Measurements from ENCODE around the gene PLCL2. TPM values are rescaled to one million over a fixed set of nuclear protein-coding genes. Genes with fewer than 3 reads are reported as not detected.

Gene PLCL2
- total RNA-seq, 1 donor from 2014 or later: 1.8 TPM

- Mint-ChIP-seq H3K36me3 (ENCODE audit: unreplicated experiment) (no peaks in the 10 kb centered on the region), H3K27me3 (ENCODE audit: unreplicated experiment) (peaks cover 48% of the 10 kb centered on the region), H3K4me3 (ENCODE audit: unreplicated experiment) (no peak overlapping the region)
Observed at GRCh38 chr3:16842272-16843270, 42.2 kb upstream of the PLCL2 start.

GRCh38 chr3:16844222-16844621, 40.5 kb upstream of the PLCL2 start:
- Mint-ChIP-seq H3K27ac (ENCODE audit: unreplicated experiment) (no peak overlapping the region), H3K4me1 (ENCODE audit: unreplicated experiment) (no peaks in the 10 kb centered on the region), H3K27me3 (ENCODE audit: unreplicated experiment) (peaks cover 42% of the 10 kb centered on the region), H3K36me3 (ENCODE audit: unreplicated experiment) (no peaks in the 10 kb centered on the region), H3K4me3 (ENCODE audit: unreplicated experiment) (no peak overlapping the region), H3K9me3 (ENCODE audit: unreplicated experiment) (no peaks in the 10 kb centered on the region)
- DNase-seq (ENCODE audit: extremely low spot score, unreplicated experiment): no peak
- no peak for TF ChIP-seq CTCF (IDR thresholded peaks at IDR 0.05)

More at GRCh38 chr3:16842272-16843270, 42.2 kb upstream of the PLCL2 start:
- DNase-seq (ENCODE audit: extremely low spot score, unreplicated experiment): no peak
- H3K9me3 Mint-ChIP-seq (ENCODE audit: unreplicated experiment): no peaks in the 10 kb centered on the region
- no peak for TF ChIP-seq CTCF (IDR thresholded peaks at IDR 0.05)
- H3K4me1 Mint-ChIP-seq (ENCODE audit: unreplicated experiment): no peaks in the 10 kb centered on the region
- no peak overlapping the region for H3K27ac Mint-ChIP-seq (ENCODE audit: unreplicated experiment)

GRCh38 chr3:16844791-16845190, 40.0 kb upstream of the PLCL2 start:
- H3K9me3 Mint-ChIP-seq (ENCODE audit: unreplicated experiment): no peaks in the 10 kb centered on the region
- TF ChIP-seq CTCF (IDR thresholded peaks at IDR 0.05): no peak
- no peak for DNase-seq (ENCODE audit: extremely low spot score, unreplicated experiment)
- no peak overlapping the region for H3K4me3 Mint-ChIP-seq (ENCODE audit: unreplicated experiment)
- H3K36me3 Mint-ChIP-seq (ENCODE audit: unreplicated experiment): no peaks in the 10 kb centered on the region
- H3K27ac Mint-ChIP-seq (ENCODE audit: unreplicated experiment): no peak overlapping the region
- H3K27me3 Mint-ChIP-seq (ENCODE audit: unreplicated experiment): peaks cover 36% of the 10 kb centered on the region
- H3K4me1 Mint-ChIP-seq (ENCODE audit: unreplicated experiment): no peaks in the 10 kb centered on the region

- H3K36me3 Mint-ChIP-seq (ENCODE audit: unreplicated experiment): no peaks in the 10 kb centered on the region
- no peak overlapping the region for H3K4me3 Mint-ChIP-seq (ENCODE audit: unreplicated experiment)
- no peak overlapping the region for H3K27ac Mint-ChIP-seq (ENCODE audit: unreplicated experiment)
- peaks cover 33% of the 10 kb centered on the region for H3K27me3 Mint-ChIP-seq (ENCODE audit: unreplicated experiment)
- TF ChIP-seq CTCF (IDR thresholded peaks at IDR 0.05): no peak
- no peaks in the 10 kb centered on the region for H3K4me1 Mint-ChIP-seq (ENCODE audit: unreplicated experiment)
- H3K9me3 Mint-ChIP-seq (ENCODE audit: unreplicated experiment): no peaks in the 10 kb centered on the region
- DNase-seq (ENCODE audit: extremely low spot score, unreplicated experiment): no peak
Observed at GRCh38 chr3:16846373-16847080, 38.2 kb upstream of the PLCL2 start.

GRCh38 chr3:16848007-16848406, 36.7 kb upstream of the PLCL2 start:
- Mint-ChIP-seq H3K27ac (ENCODE audit: unreplicated experiment) (no peak overlapping the region), H3K27me3 (ENCODE audit: unreplicated experiment) (peaks cover 40% of the 10 kb centered on the region), H3K4me3 (ENCODE audit: unreplicated experiment) (no peak overlapping the region), H3K4me1 (ENCODE audit: unreplicated experiment) (no peaks in the 10 kb centered on the region), H3K36me3 (ENCODE audit: unreplicated experiment) (no peaks in the 10 kb centered on the region), H3K9me3 (ENCODE audit: unreplicated experiment) (no peaks in the 10 kb centered on the region)
- TF ChIP-seq CTCF (IDR thresholded peaks at IDR 0.05): no peak
- no peak for DNase-seq (ENCODE audit: extremely low spot score, unreplicated experiment)

Data from osteocyte (in vitro differentiated cells).